ENCODE results near the gene GPR63. TPM values are rescaled to one million over a fixed set of nuclear protein-coding genes. Genes with fewer than 3 reads are reported as not detected.

GPR63 gene
- total RNA-seq, 1 experiment from 2014 or later = 5.9 TPM

DNA sequence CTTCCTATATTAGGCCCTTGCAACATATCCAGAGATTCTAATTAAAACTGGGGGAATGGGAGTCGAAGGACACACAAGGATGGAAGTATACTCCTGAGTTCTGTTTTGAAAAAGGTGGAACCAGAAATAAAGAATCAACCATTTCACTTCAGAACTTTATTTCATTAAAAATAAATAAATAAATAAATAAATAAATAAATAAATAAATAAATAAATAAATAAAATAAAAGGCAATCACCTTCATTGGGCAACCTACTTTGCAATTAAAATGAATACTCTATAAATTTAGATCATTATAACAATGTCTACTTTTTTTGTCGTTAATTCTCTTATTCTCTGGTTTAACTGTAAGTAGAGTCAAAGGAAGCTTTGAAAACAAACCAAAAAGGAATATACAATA is 25.6 kb downstream of the GPR63 start:
- DNase-seq = no peak
- no peaks in the 10 kb centered on the region for H3K27me3 ChIP-seq (ENCODE audit: insufficient read depth, low read length)

More for the DNA sequence above, 25.6 kb downstream of the GPR63 start:
- Mint-ChIP-seq H3K9me3 (no peaks in the 10 kb centered on the region), H3K4me3 (no peak overlapping the region), H3K4me1 (peaks cover 15 to 16% of the 10 kb centered on the region in 2 experiments), H3K27ac (no peak overlapping the region), H3K36me3 (ENCODE audit: insufficient read depth in 1 of 3, low read depth in 3 of 3) (no peaks in the 10 kb centered on the region), H3K27me3 (ENCODE audit: low read depth) (no peaks in the 10 kb centered on the region)
- H3K27ac ChIP-seq (ENCODE audit: insufficient read length, low read depth, low read length) = no peak overlapping the region
- H2AFZ ChIP-seq (ENCODE audit: low read length) = no peak overlapping the region
- H4K8ac ChIP-seq (replicated peaks; ENCODE audit: insufficient read length, low read depth, low read length) = no peak overlapping the region
- H2AK5ac ChIP-seq (ENCODE audit: insufficient read length, low read length) = no peak overlapping the region
- H3K4me1 ChIP-seq (ENCODE audit: insufficient read depth, low read length) = no peaks in the 10 kb centered on the region; the same call in none of the 2 replicates
- no peak overlapping the region for H3K4ac ChIP-seq (ENCODE audit: low read depth, low read length)
- H3K18ac ChIP-seq (ENCODE audit: insufficient read length, low read depth, low read length) = no peak overlapping the region
- no peaks in the 10 kb centered on the region for H3K9me3 ChIP-seq (ENCODE audit: control insufficient read depth, low read depth, low read length)
- no peak overlapping the region for H3T11ph ChIP-seq (ENCODE audit: low read length)
- no peak overlapping the region for H4K5ac ChIP-seq (ENCODE audit: insufficient read length, low read depth, low read length)
- peaks cover 3% of the 10 kb centered on the region; the same call in 1 of the 2 replicates for H3K79me2 ChIP-seq (ENCODE audit: insufficient read depth, low read length)
- no peak overlapping the region for H3K23ac ChIP-seq (ENCODE audit: insufficient read length, low read depth, low read length)
- H3K79me1 ChIP-seq (ENCODE audit: insufficient read depth, low read depth, low read length, poor library complexity, severe bottlenecking) = peaks cover 7% of the 10 kb centered on the region
- no peak overlapping the region for H2BK20ac ChIP-seq (ENCODE audit: low read depth, low read length, poor library complexity, severe bottlenecking)
- no peak overlapping the region for H3K4me2 ChIP-seq (ENCODE audit: insufficient read depth, insufficient read length, low read length)
- no peak overlapping the region for H2BK15ac ChIP-seq (ENCODE audit: low read depth, low read length)
- H4K20me1 ChIP-seq (ENCODE audit: control insufficient read depth, insufficient read depth, insufficient read length) = no peaks in the 10 kb centered on the region
- no peaks in the 10 kb centered on the region for H3K23me2 ChIP-seq (ENCODE audit: insufficient read length, low read depth, low read length, poor library complexity, severe bottlenecking)
- H3K9ac ChIP-seq (ENCODE audit: extremely low read depth, insufficient read length, low read length) = no peak overlapping the region
- H3K14ac ChIP-seq (ENCODE audit: insufficient read depth, low read length) = no peak overlapping the region
- no peak overlapping the region for H2BK5ac ChIP-seq (ENCODE audit: insufficient read length, low read length)
- no peak overlapping the region for H4K91ac ChIP-seq (ENCODE audit: insufficient read length, low read depth, low read length)
- H2BK12ac ChIP-seq (ENCODE audit: insufficient read length, low read depth, low read length) = no peak overlapping the region
- no CpG with 5 or more reads among the region's 2 CpGs for WGBS (ENCODE audit: extremely low coverage, insufficient read length, low lambda C conversion rate)
- no peak overlapping the region for H2BK120ac ChIP-seq (ENCODE audit: low read depth, low read length, poor library complexity, severe bottlenecking)
- TF ChIP-seq, protein P1, sequence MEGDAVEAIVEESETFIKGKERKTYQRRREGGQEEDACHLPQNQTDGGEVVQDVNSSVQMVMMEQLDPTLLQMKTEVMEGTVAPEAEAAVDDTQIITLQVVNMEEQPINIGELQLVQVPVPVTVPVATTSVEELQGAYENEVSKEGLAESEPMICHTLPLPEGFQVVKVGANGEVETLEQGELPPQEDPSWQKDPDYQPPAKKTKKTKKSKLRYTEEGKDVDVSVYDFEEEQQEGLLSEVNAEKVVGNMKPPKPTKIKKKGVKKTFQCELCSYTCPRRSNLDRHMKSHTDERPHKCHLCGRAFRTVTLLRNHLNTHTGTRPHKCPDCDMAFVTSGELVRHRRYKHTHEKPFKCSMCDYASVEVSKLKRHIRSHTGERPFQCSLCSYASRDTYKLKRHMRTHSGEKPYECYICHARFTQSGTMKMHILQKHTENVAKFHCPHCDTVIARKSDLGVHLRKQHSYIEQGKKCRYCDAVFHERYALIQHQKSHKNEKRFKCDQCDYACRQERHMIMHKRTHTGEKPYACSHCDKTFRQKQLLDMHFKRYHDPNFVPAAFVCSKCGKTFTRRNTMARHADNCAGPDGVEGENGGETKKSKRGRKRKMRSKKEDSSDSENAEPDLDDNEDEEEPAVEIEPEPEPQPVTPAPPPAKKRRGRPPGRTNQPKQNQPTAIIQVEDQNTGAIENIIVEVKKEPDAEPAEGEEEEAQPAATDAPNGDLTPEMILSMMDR (conservative IDR thresholded peaks at IDR 0.05) = no peak
- H3K56ac ChIP-seq (ENCODE audit: insufficient read length, low read depth, low read length) = no peak overlapping the region
